Measurements from ENCODE around the gene CPLX1.
"Not testable (repeated sequence)": the region's sequence is repeated elsewhere in the genome, so short reads cannot be mapped to it uniquely, and the experiment has no call there.

CPLX1 gene

DNA sequence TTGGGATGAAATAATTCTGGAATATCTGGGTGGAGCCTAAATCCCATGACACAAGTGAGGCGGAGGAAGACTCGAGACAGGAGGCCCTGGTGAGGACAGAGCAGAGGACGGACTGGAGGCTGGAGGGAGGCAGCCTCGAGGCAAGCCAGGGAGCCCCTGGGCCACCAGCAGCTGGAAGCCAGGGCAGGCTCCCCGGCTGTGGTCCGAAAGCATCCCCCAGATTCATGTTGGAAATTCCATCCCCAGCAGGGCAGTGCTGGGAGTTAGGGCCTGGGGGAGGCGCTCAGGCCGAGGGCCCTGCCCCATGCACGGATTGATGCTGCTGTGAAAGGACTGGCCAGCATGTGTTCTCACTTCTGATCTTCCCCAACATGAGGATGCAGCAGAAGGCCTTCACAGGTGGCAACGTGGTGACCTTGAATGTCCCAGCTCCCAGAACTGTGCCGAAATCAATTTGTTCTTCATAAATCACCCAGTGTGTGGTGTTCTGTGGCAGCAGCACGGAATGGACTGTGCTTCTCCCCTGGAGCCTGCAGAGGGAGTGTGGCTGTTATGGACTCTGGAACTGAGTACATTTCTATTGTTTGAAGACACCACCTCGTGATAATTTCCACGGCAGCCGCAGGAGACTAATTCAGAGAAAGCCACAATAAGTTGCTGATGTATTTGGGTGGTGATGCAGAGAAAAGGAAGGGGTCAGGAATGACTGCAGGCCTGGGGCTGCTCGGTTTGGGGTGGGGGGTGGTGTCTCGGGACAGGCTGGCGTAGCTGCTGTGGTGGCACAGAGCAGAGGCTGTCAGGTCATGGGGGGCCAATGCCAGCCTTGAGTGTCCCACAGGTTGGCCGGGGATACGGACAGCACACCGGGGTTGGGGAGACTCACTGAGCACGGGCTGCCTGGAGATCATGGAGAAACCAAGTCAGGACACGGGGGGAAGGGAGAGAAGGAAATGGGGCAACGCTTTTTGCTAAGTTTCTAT is 63.4 kb downstream of the CPLX1 start:
- in situ Hi-C loops (cut with HindIII; ENCODE audit: low sequenced_read_pairs) = no loop called here
- TF ChIP-seq, protein P1, sequence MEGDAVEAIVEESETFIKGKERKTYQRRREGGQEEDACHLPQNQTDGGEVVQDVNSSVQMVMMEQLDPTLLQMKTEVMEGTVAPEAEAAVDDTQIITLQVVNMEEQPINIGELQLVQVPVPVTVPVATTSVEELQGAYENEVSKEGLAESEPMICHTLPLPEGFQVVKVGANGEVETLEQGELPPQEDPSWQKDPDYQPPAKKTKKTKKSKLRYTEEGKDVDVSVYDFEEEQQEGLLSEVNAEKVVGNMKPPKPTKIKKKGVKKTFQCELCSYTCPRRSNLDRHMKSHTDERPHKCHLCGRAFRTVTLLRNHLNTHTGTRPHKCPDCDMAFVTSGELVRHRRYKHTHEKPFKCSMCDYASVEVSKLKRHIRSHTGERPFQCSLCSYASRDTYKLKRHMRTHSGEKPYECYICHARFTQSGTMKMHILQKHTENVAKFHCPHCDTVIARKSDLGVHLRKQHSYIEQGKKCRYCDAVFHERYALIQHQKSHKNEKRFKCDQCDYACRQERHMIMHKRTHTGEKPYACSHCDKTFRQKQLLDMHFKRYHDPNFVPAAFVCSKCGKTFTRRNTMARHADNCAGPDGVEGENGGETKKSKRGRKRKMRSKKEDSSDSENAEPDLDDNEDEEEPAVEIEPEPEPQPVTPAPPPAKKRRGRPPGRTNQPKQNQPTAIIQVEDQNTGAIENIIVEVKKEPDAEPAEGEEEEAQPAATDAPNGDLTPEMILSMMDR (IDR thresholded peaks at IDR 0.05; ENCODE audit: low read depth, low read length, missing control alignments) = peak; percentile 76
- no peak overlapping the region for H3K4me3 ChIP-seq (ENCODE audit: low read depth, low read length)
- DNase-seq (ENCODE audit: low read depth) = peak; percentile 59

DNA sequence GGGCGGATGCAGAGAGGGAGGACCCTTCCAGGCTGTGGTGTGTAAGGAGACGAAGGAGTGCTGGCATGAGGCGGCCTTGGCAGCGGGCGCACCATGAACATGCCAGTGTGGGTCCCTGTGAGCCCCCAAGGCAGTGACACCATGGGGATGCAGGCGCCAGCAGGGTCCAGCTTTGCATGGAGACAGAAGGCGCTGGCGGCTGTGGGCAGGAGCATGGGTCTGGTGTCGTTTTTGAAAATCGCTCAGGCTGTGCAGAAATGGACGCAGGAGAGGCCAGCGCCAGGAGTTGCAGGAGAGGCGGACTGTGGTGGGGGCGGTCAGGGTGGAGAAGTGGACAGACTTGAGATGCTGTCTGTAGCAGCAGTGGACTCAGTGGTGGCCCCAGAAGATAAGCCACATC is 64.2 kb downstream of the CPLX1 start:
- no peak overlapping the region for H3K4me3 ChIP-seq (ENCODE audit: low read depth, low read length)
- in situ Hi-C loops (cut with HindIII; ENCODE audit: low sequenced_read_pairs) = no loop called here
- TF ChIP-seq, protein P1 (IDR thresholded peaks at IDR 0.05; ENCODE audit: low read depth, low read length, missing control alignments) = no peak
- DNase-seq (ENCODE audit: low read depth) = no peak

DNA sequence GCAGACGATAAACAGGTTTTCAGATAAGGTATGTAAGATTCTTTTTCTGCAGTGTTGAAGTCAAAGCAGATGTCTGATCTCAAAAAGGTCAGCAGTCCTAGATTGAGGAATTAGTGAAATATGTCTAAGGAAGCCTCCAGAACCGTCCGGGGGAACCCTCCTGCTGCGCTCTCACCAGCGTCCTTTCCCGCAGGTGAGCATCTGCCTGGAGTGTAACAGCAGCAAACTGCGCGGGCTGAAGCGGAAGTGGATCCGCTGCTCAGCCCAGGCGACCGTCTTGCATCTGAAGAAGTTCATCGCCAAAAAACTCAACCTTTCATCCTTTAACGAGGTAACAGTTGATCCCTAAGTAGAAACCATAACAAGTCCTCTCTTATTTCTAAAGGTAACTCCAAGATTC is 64.8 kb downstream of the CPLX1 start:
- TF ChIP-seq, protein P1 (IDR thresholded peaks at IDR 0.05; ENCODE audit: low read depth, low read length, missing control alignments) = no peak
- in situ Hi-C loops (cut with HindIII; ENCODE audit: low sequenced_read_pairs) = no loop called here
- no peak for DNase-seq (ENCODE audit: low read depth)
- no peak overlapping the region for H3K4me3 ChIP-seq (ENCODE audit: low read depth, low read length)

DNA sequence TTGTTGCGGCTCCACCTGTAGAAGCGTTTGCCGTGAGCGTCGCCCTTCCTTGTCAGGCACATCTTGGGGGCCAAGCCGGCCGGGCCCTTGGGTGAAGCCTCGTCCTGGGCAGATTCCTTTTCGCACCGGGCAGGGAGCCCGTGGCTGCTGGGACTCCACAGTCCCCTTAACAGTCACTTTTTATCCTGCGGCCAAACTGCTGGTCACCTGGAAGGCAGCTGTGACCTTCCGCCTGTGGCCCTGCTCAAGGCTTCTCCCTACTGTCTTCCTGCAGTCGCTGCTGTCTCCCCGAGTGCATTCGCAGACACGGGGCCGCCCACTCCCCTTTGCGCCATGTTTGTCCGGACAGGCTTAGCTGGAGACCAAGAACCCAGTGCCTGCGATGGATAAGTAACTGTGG is 65.3 kb downstream of the CPLX1 start:
- DNase-seq (ENCODE audit: low read depth) = no peak
- no peak overlapping the region for H3K4me3 ChIP-seq (ENCODE audit: low read depth, low read length)
- in situ Hi-C loops (cut with HindIII; ENCODE audit: low sequenced_read_pairs) = no loop called here
- TF ChIP-seq, protein P1 (IDR thresholded peaks at IDR 0.05; ENCODE audit: low read depth, low read length, missing control alignments) = no peak

DNA sequence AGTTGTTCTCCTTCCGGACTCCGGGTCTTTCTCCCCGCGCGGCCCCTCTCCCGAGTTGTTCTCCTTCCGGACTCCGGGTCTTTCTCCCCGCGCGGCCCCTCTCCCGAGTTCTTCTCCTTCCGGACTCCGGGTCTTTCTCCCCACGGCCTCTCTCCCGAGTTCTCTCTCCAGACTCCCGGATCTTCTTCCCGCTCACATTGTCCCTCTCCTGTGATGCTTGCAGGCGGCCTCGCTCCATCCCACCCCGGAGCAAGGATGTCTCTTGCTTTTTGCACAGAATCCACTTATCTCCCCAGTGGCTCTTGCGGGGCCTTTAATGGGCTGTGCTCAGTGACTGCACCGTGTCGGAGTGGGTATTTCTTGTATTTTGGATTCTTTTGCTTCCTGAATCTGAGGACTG is 66.1 kb downstream of the CPLX1 start:
- H3K4me3 ChIP-seq (ENCODE audit: low read depth, low read length); in situ Hi-C loops (cut with HindIII; ENCODE audit: low sequenced_read_pairs); DNase-seq (ENCODE audit: low read depth): not testable (repeated sequence)

DNA sequence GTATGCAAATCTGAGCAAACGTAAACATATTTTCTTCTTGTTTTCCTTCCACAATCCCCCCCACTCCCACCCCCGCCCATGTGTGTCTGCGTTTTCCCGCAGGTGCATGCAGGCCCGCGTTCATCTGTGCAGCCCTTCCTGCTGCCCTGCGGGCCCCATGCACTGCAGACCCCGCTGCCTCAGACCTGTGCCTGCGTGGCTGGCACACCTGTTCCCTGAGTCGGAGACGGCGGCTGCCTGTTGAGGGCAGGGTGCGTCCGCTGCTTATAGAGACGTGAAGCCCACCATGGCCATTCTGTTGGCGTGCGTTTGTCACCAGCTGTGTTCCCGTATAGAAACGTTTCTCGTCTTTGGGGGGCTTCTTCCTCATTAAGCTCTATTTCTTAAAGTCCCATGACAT is 68.8 kb downstream of the CPLX1 start:
- DNase-seq (ENCODE audit: low read depth) = no peak
- H3K4me3 ChIP-seq (ENCODE audit: low read depth, low read length) = no peak overlapping the region
- in situ Hi-C loops (cut with HindIII; ENCODE audit: low sequenced_read_pairs) = no loop called here
- TF ChIP-seq, protein P1 (IDR thresholded peaks at IDR 0.05; ENCODE audit: low read depth, low read length, missing control alignments) = no peak
